Measurements from ENCODE around the gene INPP4B. TPM values are rescaled to one million over a fixed set of nuclear protein-coding genes. Genes with fewer than 3 reads are reported as not detected.

INPP4B gene
- total and polyA plus RNA-seq, 2 donors (not counting 1 experiment from before 2014, with no cell fraction given): 0.03 TPM; not detected in 1

- ChIA-PET POLR2A (no interaction called here), CTCF (interaction anchor here (1.0 kb wide), 1 partner anchor 16 kb away, joined by 3 read pairs; no protein-coding TSS in a partner anchor)
- no peaks in the 10 kb centered on the region for H4K20me1 ChIP-seq (ENCODE audit: control insufficient read depth, insufficient read depth, low read length, poor library complexity, severe bottlenecking)
- H3K9ac ChIP-seq (ENCODE audit: low read length): no peak overlapping the region
- Mint-ChIP-seq H3K27me3 (no peaks in the 10 kb centered on the region), H3K9me3 (ENCODE audit: insufficient read depth) (no peaks in the 10 kb centered on the region), H3K4me3 (no peak overlapping the region), H3K27ac (no peak overlapping the region), H3K4me1 (no peaks in the 10 kb centered on the region)
- TF ChIP-seq, protein P1, sequence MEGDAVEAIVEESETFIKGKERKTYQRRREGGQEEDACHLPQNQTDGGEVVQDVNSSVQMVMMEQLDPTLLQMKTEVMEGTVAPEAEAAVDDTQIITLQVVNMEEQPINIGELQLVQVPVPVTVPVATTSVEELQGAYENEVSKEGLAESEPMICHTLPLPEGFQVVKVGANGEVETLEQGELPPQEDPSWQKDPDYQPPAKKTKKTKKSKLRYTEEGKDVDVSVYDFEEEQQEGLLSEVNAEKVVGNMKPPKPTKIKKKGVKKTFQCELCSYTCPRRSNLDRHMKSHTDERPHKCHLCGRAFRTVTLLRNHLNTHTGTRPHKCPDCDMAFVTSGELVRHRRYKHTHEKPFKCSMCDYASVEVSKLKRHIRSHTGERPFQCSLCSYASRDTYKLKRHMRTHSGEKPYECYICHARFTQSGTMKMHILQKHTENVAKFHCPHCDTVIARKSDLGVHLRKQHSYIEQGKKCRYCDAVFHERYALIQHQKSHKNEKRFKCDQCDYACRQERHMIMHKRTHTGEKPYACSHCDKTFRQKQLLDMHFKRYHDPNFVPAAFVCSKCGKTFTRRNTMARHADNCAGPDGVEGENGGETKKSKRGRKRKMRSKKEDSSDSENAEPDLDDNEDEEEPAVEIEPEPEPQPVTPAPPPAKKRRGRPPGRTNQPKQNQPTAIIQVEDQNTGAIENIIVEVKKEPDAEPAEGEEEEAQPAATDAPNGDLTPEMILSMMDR (IDR thresholded peaks at IDR 0.05): no peak
- TF ChIP-seq EZH2 (IDR thresholded peaks at IDR 0.05; ENCODE audit: borderline replicate concordance, insufficient read depth, low read depth, low read length, poor library complexity, severe bottlenecking): no peak
- no peak overlapping the region for H2AFZ ChIP-seq (ENCODE audit: insufficient read depth, low read depth, low read length, poor library complexity, severe bottlenecking)
- H3K9me3 ChIP-seq (ENCODE audit: control extremely low read depth in 1 of 3, control insufficient read depth in 2 of 3, insufficient read depth in 1 of 3, low read length in 2 of 3): no peaks in the 10 kb centered on the region
- H3K27me3 ChIP-seq (replicated peaks in 1 of 4; ENCODE audit: control extremely low read depth in 1 of 4, control insufficient read depth in 3 of 4, insufficient read depth in 4 of 4, low read length in 3 of 4): no peaks in the 10 kb centered on the region
- H3K79me2 ChIP-seq (ENCODE audit: control insufficient read depth, insufficient read depth, low read length): no peaks in the 10 kb centered on the region
- no peak overlapping the region for H3K4me3 ChIP-seq (ENCODE audit: control extremely low read depth in 1 of 5, extremely low read depth in 1 of 5, insufficient read depth in 1 of 5, low read depth in 2 of 5, low read length in 4 of 5)
- no peaks in the 10 kb centered on the region for H3K4me1 ChIP-seq (ENCODE audit: control insufficient read depth in 2 of 2, insufficient read depth in 2 of 2, low read length in 2 of 2)
- no peaks in the 10 kb centered on the region for H3K36me3 ChIP-seq (replicated peaks in 1 of 2; ENCODE audit: control extremely low read depth in 1 of 2, control insufficient read depth in 1 of 2, extremely low read depth in 1 of 2, insufficient read depth in 2 of 2, low read length in 1 of 2)
- H3K4me2 ChIP-seq (replicated peaks; ENCODE audit: low read depth, low read length, poor library complexity, severe bottlenecking): no peak overlapping the region
- DNase-seq (no peak), ATAC-seq (ENCODE audit: low read depth) (no peak)
- intact Hi-C loops (cut with micrococcal nuclease): no loop called here
- WGBS (ENCODE audit: insufficient coverage): no CpG with 5 or more reads among the region's 1 CpG
- H3K27ac ChIP-seq (ENCODE audit: low read length in 2 of 2): no peak overlapping the region
These were observed 701.3 kb downstream of the INPP4B start for GRCh38 chr4:142144813-142145212.

- Mint-ChIP-seq H3K4me3 (no peak overlapping the region), H3K9me3 (ENCODE audit: insufficient read depth) (no peaks in the 10 kb centered on the region), H3K27me3 (no peaks in the 10 kb centered on the region), H3K27ac (no peak overlapping the region), H3K4me1 (no peaks in the 10 kb centered on the region)
- WGBS (ENCODE audit: insufficient coverage): 100% methylated on average over 1 of the region's 2 CpGs
- DNase-seq (no peak), ATAC-seq (ENCODE audit: low read depth) (no peak)
- Histone ChIP-seq H3K9ac (ENCODE audit: low read length) (no peak overlapping the region), H4K20me1 (ENCODE audit: control insufficient read depth, insufficient read depth, low read length, poor library complexity, severe bottlenecking) (no peaks in the 10 kb centered on the region), H3K79me2 (ENCODE audit: control insufficient read depth, insufficient read depth, low read length) (no peaks in the 10 kb centered on the region), H3K27me3 (replicated peaks in 1 of 4; ENCODE audit: control extremely low read depth in 1 of 4, control insufficient read depth in 3 of 4, insufficient read depth in 4 of 4, low read length in 3 of 4) (no peaks in the 10 kb centered on the region), H3K27ac (ENCODE audit: low read length in 2 of 2) (no peak overlapping the region), H3K4me1 (ENCODE audit: control insufficient read depth in 2 of 2, insufficient read depth in 2 of 2, low read length in 2 of 2) (no peaks in the 10 kb centered on the region), H3K36me3 (replicated peaks in 1 of 2; ENCODE audit: control extremely low read depth in 1 of 2, control insufficient read depth in 1 of 2, extremely low read depth in 1 of 2, insufficient read depth in 2 of 2, low read length in 1 of 2) (no peaks in the 10 kb centered on the region), H3K9me3 (ENCODE audit: control extremely low read depth in 1 of 3, control insufficient read depth in 2 of 3, insufficient read depth in 1 of 3, low read length in 2 of 3) (no peaks in the 10 kb centered on the region), H3K4me2 (replicated peaks; ENCODE audit: low read depth, low read length, poor library complexity, severe bottlenecking) (no peak overlapping the region), H3K4me3 (ENCODE audit: control extremely low read depth in 1 of 5, extremely low read depth in 1 of 5, insufficient read depth in 1 of 5, low read depth in 2 of 5, low read length in 4 of 5) (no peak overlapping the region), H2AFZ (ENCODE audit: insufficient read depth, low read depth, low read length, poor library complexity, severe bottlenecking) (no peak overlapping the region)
- ChIA-PET CTCF (no interaction called here), POLR2A (no interaction called here)
- no peak for TF ChIP-seq EZH2 (IDR thresholded peaks at IDR 0.05; ENCODE audit: borderline replicate concordance, insufficient read depth, low read depth, low read length, poor library complexity, severe bottlenecking)
- TF ChIP-seq, protein P1 (IDR thresholded peaks at IDR 0.05): no peak
- intact Hi-C loops (cut with micrococcal nuclease): no loop called here
These were observed 703.6 kb downstream of the INPP4B start for GRCh38 chr4:142142366-142143054.

All from B cell (primary cell).